ENCODE results near the gene MYBPHL. TPM values are rescaled to one million over a fixed set of nuclear protein-coding genes. Genes with fewer than 3 reads are reported as not detected.

The MYBPHL gene
- total and polyA plus RNA-seq, 2 of the 13 experiments (the other 11 are each of a cell fraction or from before 2014, with no cell fraction given), result 3.7 to 3.8 TPM

DNA sequence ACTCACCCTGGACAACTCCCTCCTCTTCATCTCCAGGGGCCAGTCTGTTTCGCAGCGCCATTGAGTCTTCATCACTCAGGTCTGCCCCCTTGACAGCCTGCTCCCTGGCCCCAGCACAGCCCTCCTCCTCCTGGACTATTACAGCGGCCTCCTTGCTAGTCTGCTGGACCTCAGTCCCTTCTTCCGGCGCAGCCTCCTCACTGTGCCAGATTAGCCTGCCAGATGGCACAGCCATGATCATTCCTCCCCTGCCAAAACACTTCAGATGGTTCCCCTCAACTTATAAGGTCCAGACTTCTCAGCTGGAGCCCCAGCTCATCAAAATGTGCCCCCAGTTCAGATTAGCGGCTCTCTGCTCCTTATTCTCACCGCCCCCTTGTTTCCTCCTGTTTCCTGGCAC lies 64.4 kb downstream of the MYBPHL start:
- H3K79me2 ChIP-seq (ENCODE audit: insufficient read depth, low read length), result no peaks in the 10 kb centered on the region
- H3K9me3 ChIP-seq (ENCODE audit: low read length), result no peaks in the 10 kb centered on the region
- H4K20me1 ChIP-seq (ENCODE audit: insufficient read depth, low read length), result no peaks in the 10 kb centered on the region; the same call in 1 of the 2 replicates
- ATAC-seq (no peak), DNase-seq (ENCODE audit: low spot score) (no peak), FAIRE-seq (no peak)
- H3K36me3 ChIP-seq (replicated peaks in 1 of 2; ENCODE audit: control insufficient read depth in 1 of 2, insufficient read depth in 2 of 2, low read length in 2 of 2), result peaks cover 1 to 18% of the 10 kb centered on the region in 2 experiments; a peak in 3 of 5 replicates
- no peak overlapping the region for H3K9ac ChIP-seq (ENCODE audit: insufficient read depth, low read depth, low read length)
- H3K27me3 ChIP-seq (ENCODE audit: control insufficient read depth in 1 of 2, insufficient read depth in 2 of 2, low read length in 2 of 2), result peaks cover 1 to 15% of the 10 kb centered on the region in 2 experiments; a peak in 4 of 5 replicates
- intact Hi-C loops (cut with micrococcal nuclease; ENCODE audit: unreplicated experiment) (no loop called here), in situ Hi-C loops (cut with HindIII; ENCODE audit: extremely low pct_ligation_motif_present, low pct_unique_long_range_greater_than_20kb) (no loop called here)
- no TSS peak for BruUV-seq (replicated peaks)
- ChIA-PET POLR2A (no interaction called here), CTCF (ENCODE audit: low intra/inter-chr PET ratio, low total read pairs) (no interaction called here)
- no peak overlapping the region for H2AFZ ChIP-seq (ENCODE audit: low read length)
- TF ChIP-seq MYNN (CRISPR knock-in tag; IDR thresholded peaks at IDR 0.05; ENCODE audit: low read depth), result no peak
- 71% methylated on average over 7 of the region's 7 CpGs for WGBS (ENCODE audit: low lambda C conversion rate)
- no peak overlapping the region for H3K4me3 ChIP-seq (replicated peaks in 1 of 3; ENCODE audit: insufficient read depth in 1 of 3, low read depth in 2 of 3, low read length in 3 of 3)
- no peak overlapping the region for H3K4me2 ChIP-seq (ENCODE audit: low read depth, low read length)
- H3K4me1 ChIP-seq (ENCODE audit: insufficient read depth, low read length), result peaks cover 38% of the 10 kb centered on the region
- no peak overlapping the region for H3K27ac ChIP-seq (ENCODE audit: extremely low read length, insufficient read depth, low read length)

Other genes with a start within 250 kb of the MYBPHL start
- gene TAF13, start 231.0 kb downstream of the MYBPHL start, total RNA-seq (2016; rRNA removed; fragmentation: Illumina TruSeq; extraction: Trizol), result 36.3 and 62.1 TPM in 2 replicates
- gene TAF13, start 231.0 kb downstream of the MYBPHL start, polyA plus RNA-seq (2011; rRNA removed), result 8.6 and 11.5 TPM in 2 replicates
- gene TMEM167B, start 216.2 kb downstream of the MYBPHL start, total RNA-seq (2016; rRNA removed; fragmentation: Illumina TruSeq; extraction: Trizol), result 22.4 and 24.4 TPM in 2 replicates
- gene TMEM167B, start 216.2 kb downstream of the MYBPHL start, polyA plus RNA-seq (2011; rRNA removed), result 9.5 and 10.2 TPM in 2 replicates
- 0.14 and 0.20 TPM in 2 replicates for gene ELAPOR1, start 192.9 kb downstream of the MYBPHL start, total RNA-seq (2016; rRNA removed; fragmentation: Illumina TruSeq; extraction: Trizol)
- gene ELAPOR1, start 192.9 kb downstream of the MYBPHL start, polyA plus RNA-seq (2011; rRNA removed), result 0.12 and 0.13 TPM in 2 replicates
- 134 and 166 TPM in 2 replicates for gene SARS1, start 93.1 kb downstream of the MYBPHL start, total RNA-seq (2016; rRNA removed; fragmentation: Illumina TruSeq; extraction: Trizol)
- gene SARS1, start 93.1 kb downstream of the MYBPHL start, polyA plus RNA-seq (2011; rRNA removed), result 103 and 142 TPM in 2 replicates
- gene CELSR2, start 57.5 kb downstream of the MYBPHL start, total RNA-seq (2016; rRNA removed; fragmentation: Illumina TruSeq; extraction: Trizol), result 3.1 and 4.0 TPM in 2 replicates
- 6.6 and 7.8 TPM in 2 replicates for gene CELSR2, start 57.5 kb downstream of the MYBPHL start, polyA plus RNA-seq (2011; rRNA removed)
- gene PSRC1, start 23.9 kb downstream of the MYBPHL start, total RNA-seq (2016; rRNA removed; fragmentation: Illumina TruSeq; extraction: Trizol), result 26.5 and 28.6 TPM in 2 replicates
- 23.9 and 30.3 TPM in 2 replicates for gene PSRC1, start 23.9 kb downstream of the MYBPHL start, polyA plus RNA-seq (2011; rRNA removed)
- gene SORT1, start 90.9 kb upstream of the MYBPHL start, total RNA-seq (2016; rRNA removed; fragmentation: Illumina TruSeq; extraction: Trizol), result 32.4 and 35.3 TPM in 2 replicates
- gene SORT1, start 90.9 kb upstream of the MYBPHL start, polyA plus RNA-seq (2011; rRNA removed), result 79.7 and 93.0 TPM in 2 replicates
- gene PSMA5, start 119.4 kb upstream of the MYBPHL start, total RNA-seq (2016; rRNA removed; fragmentation: Illumina TruSeq; extraction: Trizol), result 169 and 261 TPM in 2 replicates
- gene PSMA5, start 119.4 kb upstream of the MYBPHL start, polyA plus RNA-seq (2011; rRNA removed), result 116 and 140 TPM in 2 replicates
- gene SYPL2, start 159.5 kb upstream of the MYBPHL start, total RNA-seq (2016; rRNA removed; fragmentation: Illumina TruSeq; extraction: Trizol), result 0.24 and 0.25 TPM in 2 replicates
- 0.17 and 0.35 TPM in 2 replicates for gene SYPL2, start 159.5 kb upstream of the MYBPHL start, polyA plus RNA-seq (2011; rRNA removed)
- 1.3 and 2.7 TPM in 2 replicates for gene ATXN7L2, start 176.9 kb upstream of the MYBPHL start, total RNA-seq (2016; rRNA removed; fragmentation: Illumina TruSeq; extraction: Trizol)
- 2.8 and 3.0 TPM in 2 replicates for gene ATXN7L2, start 176.9 kb upstream of the MYBPHL start, polyA plus RNA-seq (2011; rRNA removed)
- 3.9 and 4.1 TPM in 2 replicates for gene CYB561D1, start 187.1 kb upstream of the MYBPHL start, total RNA-seq (2016; rRNA removed; fragmentation: Illumina TruSeq; extraction: Trizol)
- gene CYB561D1, start 187.1 kb upstream of the MYBPHL start, polyA plus RNA-seq (2011; rRNA removed), result 3.9 and 4.5 TPM in 2 replicates
- 1.00 and 1.3 TPM in 2 replicates for gene AMIGO1, start 202.7 kb upstream of the MYBPHL start, total RNA-seq (2016; rRNA removed; fragmentation: Illumina TruSeq; extraction: Trizol)
- gene AMIGO1, start 202.7 kb upstream of the MYBPHL start, polyA plus RNA-seq (2011; rRNA removed), result 0.40 and 0.85 TPM in 2 replicates
- gene GPR61, start 232.9 kb upstream of the MYBPHL start, total RNA-seq (2016; rRNA removed; fragmentation: Illumina TruSeq; extraction: Trizol), result not detected in 2 replicates
- not detected in 2 replicates for gene GPR61, start 232.9 kb upstream of the MYBPHL start, polyA plus RNA-seq (2011; rRNA removed)
- gene GNAI3, start 241.6 kb upstream of the MYBPHL start, total RNA-seq (2016; rRNA removed; fragmentation: Illumina TruSeq; extraction: Trizol), result 9.0 and 11.0 TPM in 2 replicates
- gene GNAI3, start 241.6 kb upstream of the MYBPHL start, polyA plus RNA-seq (2011; rRNA removed), result 3.2 and 4.3 TPM in 2 replicates